ENCODE data around the gene CUTC.

CUTC gene

GRCh38 chr10:99784727-99785441 is 52.9 kb downstream of the CUTC start:
- no peak for DNase-seq

- no peak for DNase-seq
Measured at GRCh38 chr10:99785646-99786045, 53.6 kb downstream of the CUTC start.

GRCh38 chr10:99787311-99787710 is 55.3 kb downstream of the CUTC start:
- no peak for DNase-seq

- no peak for DNase-seq
Measured at GRCh38 chr10:99787782-99788445, 55.9 kb downstream of the CUTC start.

GRCh38 chr10:99788598-99789256 is 56.7 kb downstream of the CUTC start:
- no peak for DNase-seq

GRCh38 chr10:99791831-99792230 is 59.8 kb downstream of the CUTC start:
- no peak for DNase-seq

- DNase-seq, result no peak
Measured at GRCh38 chr10:99793819-99794218, 61.8 kb downstream of the CUTC start.

GRCh38 chr10:99796928-99797327 is 64.9 kb downstream of the CUTC start:
- no peak for DNase-seq

GRCh38 chr10:99798031-99798430 is 66.0 kb downstream of the CUTC start:
- DNase-seq, result no peak

- no peak for DNase-seq
Measured at GRCh38 chr10:99798920-99799319, 66.9 kb downstream of the CUTC start.

- no peak for DNase-seq
Measured at GRCh38 chr10:99799613-99800012, 67.6 kb downstream of the CUTC start.

GRCh38 chr10:99804471-99804870 is 72.4 kb downstream of the CUTC start:
- DNase-seq, result no peak

- DNase-seq, result no peak
Measured at GRCh38 chr10:99805190-99805589, 73.2 kb downstream of the CUTC start.

Data from hematopoietic multipotent progenitor cell treated with erythropoietin and hydrocortisone succinate and interleukin-3 and kit ligand, for 8 days (in vitro differentiated cells).